Activated CD4-positive, alpha-beta T cell treated with anti-CD3 and anti-CD28 coated beads, Interleukin-2, amount 50 U/mL, for 16 hours (primary cell): Measurements from ENCODE around the gene CCL4.
"Not testable (repeated sequence)": the region's sequence is repeated elsewhere in the genome, so short reads cannot be mapped to it uniquely, and the experiment has no call there.

ENCODE experiments used
- DNase-seq: peaks from one replicate; pipeline ENCODE4 v3.0.0-alpha.2; 2020

CCL4 gene

GRCh38 chr17:36118477-36119353, 15.1 kb downstream of the CCL4 start:
- DNase-seq, result no peak

- no peak for DNase-seq
Observed at GRCh38 chr17:36120221-36120620, 16.6 kb downstream of the CCL4 start.

DNA sequence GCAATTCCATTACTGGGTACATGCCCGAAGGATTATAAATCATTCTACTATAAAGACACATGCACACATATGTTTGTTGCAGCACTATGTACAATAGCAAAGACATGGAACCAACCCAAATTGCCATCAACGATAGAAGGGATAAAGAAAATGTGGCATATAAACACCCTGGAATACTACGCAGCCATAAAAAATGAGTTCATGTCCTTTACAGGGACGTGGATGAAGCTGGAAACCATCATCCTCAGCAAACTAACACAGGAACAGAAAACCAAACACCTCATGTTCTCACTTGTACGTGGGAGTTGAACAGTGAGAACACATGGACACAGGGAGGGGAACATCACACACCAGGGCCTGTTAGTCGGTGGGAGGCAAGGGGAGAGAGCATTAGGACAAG, 17.5 kb downstream of the CCL4 start:
- DNase-seq, result not testable (repeated sequence)

DNA sequence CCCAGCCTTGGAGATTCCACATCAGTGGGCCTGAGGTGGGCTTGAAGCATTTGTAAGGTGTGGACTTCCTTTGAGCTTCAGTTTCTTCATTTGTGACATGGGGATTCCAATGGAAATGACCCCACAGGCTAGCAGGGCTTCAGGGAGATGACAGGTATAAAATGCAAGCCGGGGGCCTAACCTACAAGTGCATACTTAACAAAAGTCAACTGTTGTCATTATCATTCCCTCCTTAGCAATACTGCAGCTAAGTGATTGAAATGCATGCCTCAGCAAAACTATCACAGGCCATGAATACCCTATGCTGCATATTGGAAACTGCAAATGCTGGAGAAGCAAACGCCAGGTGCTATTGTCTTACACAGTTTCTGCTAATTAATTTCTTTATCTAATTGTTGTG, 19.8 kb downstream of the CCL4 start:
- no peak for DNase-seq

GRCh38 chr17:36124879-36125824, 21.5 kb downstream of the CCL4 start:
- DNase-seq, result no peak

DNA sequence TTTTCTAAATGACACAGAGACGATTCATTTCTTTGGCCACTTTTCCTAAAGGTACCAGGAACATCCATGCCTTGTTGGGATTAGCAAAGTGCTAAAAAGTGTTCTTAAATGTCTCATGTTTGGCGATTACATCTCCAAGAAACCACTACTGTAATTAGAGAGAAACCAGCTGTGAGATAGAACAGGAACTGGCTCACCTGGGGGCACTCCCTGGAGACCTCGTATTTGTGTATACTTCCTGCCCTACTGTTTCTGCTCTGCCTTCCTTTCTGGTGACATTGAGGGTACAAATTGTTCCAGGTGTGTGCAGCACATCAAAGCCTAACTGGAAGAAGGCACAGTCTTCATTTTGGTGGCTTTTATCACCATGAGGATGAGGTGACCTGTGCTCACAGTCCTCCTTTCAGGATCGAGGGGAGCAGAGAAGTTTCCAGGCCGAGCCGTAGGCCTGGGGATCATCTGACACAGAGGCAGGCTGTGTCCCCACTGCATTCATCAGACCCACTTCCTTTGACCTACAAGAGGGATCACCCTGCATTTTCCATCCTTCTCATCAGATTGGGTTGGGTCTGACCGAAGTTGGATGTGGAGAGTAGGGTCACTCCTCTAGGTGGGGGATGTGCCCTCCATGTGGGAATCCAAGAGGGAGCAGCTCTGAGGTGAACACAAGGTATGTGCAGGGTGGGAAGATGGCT, 23.7 kb downstream of the CCL4 start:
- no peak for DNase-seq

DNA sequence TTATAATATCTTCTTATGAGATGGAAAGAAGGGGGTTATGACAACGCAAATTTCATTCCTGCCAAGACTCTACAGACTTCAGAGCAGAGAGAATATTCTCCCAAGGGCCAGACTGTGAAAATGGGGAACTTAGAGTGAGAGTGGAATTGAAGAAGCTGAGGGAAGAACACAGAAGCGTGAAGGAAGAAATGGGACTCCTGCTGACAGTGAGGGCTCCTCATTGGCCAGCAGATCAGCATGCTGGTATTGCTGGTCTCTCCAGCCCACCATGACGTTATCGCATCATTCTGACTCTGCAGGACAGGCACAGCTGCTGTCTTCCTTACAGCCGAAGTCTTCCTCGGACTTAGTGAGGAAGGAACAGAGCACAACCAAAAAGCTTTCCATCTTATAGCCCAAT, 24.3 kb downstream of the CCL4 start:
- no peak for DNase-seq

DNA sequence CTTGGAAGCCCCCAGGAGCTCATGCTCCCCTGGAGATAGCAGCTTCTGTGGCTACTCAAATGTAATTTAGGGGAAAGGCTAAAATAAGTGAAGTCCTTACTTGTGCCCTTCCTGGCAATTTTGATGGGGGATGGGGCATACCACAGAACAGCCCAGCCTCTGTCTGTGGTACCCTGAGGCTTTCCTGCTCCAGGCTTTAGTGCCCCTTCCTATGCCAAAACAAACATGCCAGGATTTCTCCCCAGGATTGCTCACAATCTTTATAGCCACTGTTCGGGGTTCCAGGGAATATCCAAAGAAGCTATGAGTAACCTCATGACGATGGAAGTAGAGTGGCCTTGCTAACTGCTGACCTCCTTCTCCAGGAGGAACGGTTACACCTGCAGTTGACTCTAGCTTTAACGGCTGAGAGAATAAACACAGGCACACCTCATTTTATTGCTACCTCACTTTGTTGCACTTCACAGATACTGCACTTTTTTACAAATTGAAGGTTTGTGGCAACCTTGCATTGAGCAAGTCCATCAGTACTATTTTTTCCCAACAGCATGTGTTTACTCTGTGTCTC, 24.9 kb downstream of the CCL4 start:
- DNase-seq, result no peak

DNA sequence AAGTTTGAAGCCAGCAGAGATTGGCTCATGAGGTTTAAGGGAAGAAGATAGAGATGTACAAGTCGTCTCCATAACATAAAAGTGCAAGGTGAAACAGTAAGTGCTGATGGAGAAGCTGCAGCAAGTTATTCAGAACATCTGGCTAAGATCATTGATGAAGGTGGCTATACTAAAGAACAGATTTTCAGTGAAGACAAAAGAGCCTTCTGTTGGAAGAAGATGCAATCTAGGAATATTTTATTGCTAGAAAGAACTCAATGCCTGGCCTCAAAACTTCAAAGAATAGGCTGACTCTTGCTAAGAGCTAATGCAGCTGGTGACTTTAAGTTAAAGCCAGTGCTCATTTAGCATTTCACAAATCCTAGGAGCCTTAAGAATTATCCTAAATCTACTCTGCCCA, 26.0 kb downstream of the CCL4 start:
- DNase-seq, result no peak

- no peak for DNase-seq
Observed at GRCh38 chr17:36130346-36130745, 26.7 kb downstream of the CCL4 start.

- DNase-seq, result no peak
Observed at GRCh38 chr17:36131421-36131820, 27.8 kb downstream of the CCL4 start.

GRCh38 chr17:36131931-36132330, 28.3 kb downstream of the CCL4 start:
- no peak for DNase-seq

GRCh38 chr17:36132421-36132831, 28.8 kb downstream of the CCL4 start:
- DNase-seq, result no peak

DNA sequence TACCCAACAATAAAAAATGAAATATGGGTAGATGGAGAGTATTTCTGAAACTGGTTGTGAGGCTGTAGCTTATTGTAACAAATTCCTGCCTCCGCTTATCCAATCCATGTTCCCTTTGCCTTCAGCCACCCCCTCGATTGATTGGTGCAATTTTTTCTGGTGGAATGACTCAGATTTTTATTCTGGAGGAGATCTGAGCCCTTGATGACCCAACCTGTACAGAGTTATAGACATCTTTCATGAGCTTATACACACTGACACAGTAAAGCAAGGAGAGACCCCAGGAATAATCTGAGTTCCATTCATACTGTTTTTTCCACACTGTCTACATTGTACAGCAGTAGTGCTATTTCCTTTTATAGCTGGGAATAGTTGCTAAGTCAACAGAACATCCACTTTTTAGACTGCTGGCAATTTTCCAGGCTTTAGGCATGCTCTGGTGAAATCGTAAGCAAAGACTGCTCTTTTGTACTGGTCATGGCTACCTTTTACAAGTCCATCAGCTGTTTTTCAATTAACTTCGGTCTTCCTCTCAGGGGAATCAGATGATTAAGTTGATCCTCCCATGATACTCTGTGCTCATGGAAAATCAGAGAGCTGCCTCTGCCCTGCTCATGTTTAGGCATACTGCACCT, 30.1 kb downstream of the CCL4 start:
- DNase-seq, result no peak

- DNase-seq, result no peak
Observed at GRCh38 chr17:36135465-36135864, 31.8 kb downstream of the CCL4 start.

GRCh38 chr17:36136036-36136435, 32.4 kb downstream of the CCL4 start:
- no peak for DNase-seq

GRCh38 chr17:36136439-36136838, 32.8 kb downstream of the CCL4 start:
- DNase-seq, result no peak

GRCh38 chr17:36142235-36142634, 38.6 kb downstream of the CCL4 start:
- no peak for DNase-seq

- no peak for DNase-seq
Observed at GRCh38 chr17:36142806-36143205, 39.2 kb downstream of the CCL4 start.

- DNase-seq, result no peak
Observed at GRCh38 chr17:36144014-36144413, 40.4 kb downstream of the CCL4 start.

DNA sequence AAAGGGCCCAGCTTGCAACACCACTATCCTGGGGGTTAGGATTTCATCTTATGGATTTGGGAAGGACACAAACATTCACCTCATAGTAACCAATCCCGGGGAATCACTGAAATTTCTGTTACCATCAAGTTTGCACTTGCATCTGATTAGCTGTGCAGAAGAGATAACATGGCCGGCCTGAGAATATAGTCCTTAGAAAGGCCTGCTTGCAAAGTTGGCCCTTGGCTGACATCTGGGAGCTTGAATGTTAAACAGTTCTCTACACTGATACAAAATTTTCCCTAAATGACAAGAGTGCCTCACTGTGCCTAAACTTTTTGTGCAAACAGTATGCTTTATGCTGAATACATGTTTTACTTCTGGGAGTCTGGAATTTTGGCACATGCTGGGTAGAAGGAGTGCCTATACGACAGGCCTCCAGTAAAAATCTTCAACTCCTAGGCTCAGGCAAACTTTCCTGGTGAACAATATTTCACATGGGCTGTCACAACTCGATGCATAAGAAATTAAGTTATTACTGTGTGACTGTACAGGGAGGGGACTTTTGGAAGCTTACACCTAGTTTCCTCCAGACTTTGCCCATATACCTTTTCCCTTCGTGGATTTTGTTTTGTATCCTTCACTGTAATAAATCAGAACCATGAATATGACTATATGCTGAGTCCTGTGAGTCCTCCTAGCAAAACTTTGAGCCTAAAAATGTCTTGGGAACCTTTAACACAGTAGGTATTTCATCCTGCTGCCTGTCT, 41.5 kb downstream of the CCL4 start:
- DNase-seq, result no peak

DNA sequence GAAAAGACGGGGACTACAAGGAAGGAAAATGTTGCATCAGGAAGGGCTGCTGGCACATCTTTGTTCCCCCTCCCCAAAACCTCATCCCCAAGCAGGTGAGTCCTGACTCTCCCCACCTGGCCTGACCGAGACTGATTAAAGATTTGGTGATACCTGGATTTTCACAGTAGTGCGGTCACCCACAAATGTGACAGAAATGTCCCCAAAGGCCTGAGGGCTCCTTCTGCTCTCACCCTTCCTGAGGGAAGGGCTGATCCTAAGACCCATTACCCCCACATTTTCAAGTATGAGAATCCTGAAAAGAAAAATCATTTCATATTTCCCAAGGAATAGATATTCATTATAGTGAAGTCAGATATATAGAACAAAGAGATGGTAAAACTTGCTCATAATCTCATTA, 44.0 kb downstream of the CCL4 start:
- DNase-seq, result no peak
